T-cell (primary cell): Measurements from ENCODE around the gene POU2F3. TPM values are rescaled to one million over a fixed set of nuclear protein-coding genes. Genes with fewer than 3 reads are reported as not detected.

Experiments
- ATAC-seq, 4 experiments: fragments of 200-7000 bp in 3 of 4; fragments of 150-1000 bp in 1 of 4; cut with Tn5 transposase; replicated peaks in 1 of 4; 1 replicate in 3 of 4; 2 replicates in 1 of 4; pipeline ENCODE4 v1.10.0; 2021; ENCODE audit warnings: moderate library complexity in 3 of 4, mild to moderate bottlenecking in 2 of 4, moderate number of reproducible peaks in 1 of 4
- CTCF ChIA-PET, 2 donors: fragments of 300-600 bp; sonication (Branson Sonifier 250); formaldehyde crosslinking; loops; one replicate each; lab custom pipeline; 2022; ENCODE audit warnings: antibody characterized with exemption in 2 of 2; lab: Charles Lee
- POLR2A ChIA-PET, 2 donors: fragments of 300-600 bp; sonication (Branson Sonifier 250); formaldehyde crosslinking; loops; one replicate each; lab custom pipeline; 2022; ENCODE audit warnings: antibody characterized with exemption in 2 of 2; lab: Charles Lee
- DNase-seq, 35 experiments: peaks; one replicate each; pipeline versions ENCODE4 v3.0.0 to v3.0.0-alpha.2; 2013 to 2023
- H3K27ac ChIP-seq: one replicate; pipeline ENCODE4 v1.5.1; 2013; ENCODE audit warnings: low read length
- H3K27me3 ChIP-seq, 2 experiments: replicated peaks in 1 of 2; 1 replicate in 1 of 2; 2 replicates in 1 of 2; pipeline versions ENCODE4 v1.6.1 to v1.7.0; 2013; ENCODE audit warnings: low read length in 1 of 2, mixed read lengths in 1 of 2; ENCODE audit not compliant: control insufficient read depth in 2 of 2, insufficient read depth in 2 of 2; ENCODE audit errors: extremely low read depth in 1 of 2
- H3K36me3 ChIP-seq, 2 donors: 1 replicate in 1 of 2; 2 replicates in 1 of 2; pipeline versions ENCODE4 v1.6.1 to v1.7.0; 2013; ENCODE audit warnings: low read length in 1 of 2; ENCODE audit not compliant: control insufficient read depth in 2 of 2, insufficient read depth in 1 of 2; ENCODE audit errors: extremely low read depth in 1 of 2
- H3K4me1 ChIP-seq, 2 experiments: 1 replicate in 1 of 2; 2 replicates in 1 of 2; pipeline versions ENCODE4 v1.6.1 to v1.7.0; 2013; ENCODE audit warnings: low read length in 2 of 2, mixed read lengths in 1 of 2; ENCODE audit not compliant: insufficient read depth in 2 of 2, control insufficient read depth in 1 of 2; ENCODE audit errors: extremely low read depth in 1 of 2
- H3K4me3 ChIP-seq, 2 donors: 1 replicate in 1 of 2; 2 replicates in 1 of 2; pipeline versions ENCODE4 v1.5.1 to v1.7.0; 2013; ENCODE audit warnings: mild to moderate bottlenecking in 2 of 2, low read length in 1 of 2, moderate library complexity in 1 of 2; ENCODE audit not compliant: control insufficient read depth in 1 of 2; ENCODE audit errors: extremely low read depth in 1 of 2
- H3K9me3 ChIP-seq: 2 replicates; pipeline ENCODE4 v1.7.0; 2013
- H3K27ac Mint-ChIP-seq, 2 donors: one replicate each; pipeline ENCODE4 v1.8.0; 2020 to 2021; ENCODE audit warnings: mild to moderate bottlenecking in 2 of 2, mixed read lengths in 2 of 2
- H3K27me3 Mint-ChIP-seq, 2 donors: one replicate each; pipeline ENCODE4 v1.8.0; 2021 to 2022; ENCODE audit warnings: mixed read lengths in 2 of 2
- H3K36me3 Mint-ChIP-seq: one replicate; pipeline ENCODE4 v1.8.0; 2021; ENCODE audit warnings: mixed read lengths
- H3K4me1 Mint-ChIP-seq, 3 donors: one replicate each; pipeline ENCODE4 v1.8.0; 2020 to 2022; ENCODE audit warnings: mixed read lengths in 3 of 3, mild to moderate bottlenecking in 1 of 3
- H3K4me3 Mint-ChIP-seq, 3 donors: one replicate each; pipeline ENCODE4 v1.8.0; 2020 to 2022; ENCODE audit warnings: mild to moderate bottlenecking in 3 of 3, mixed read lengths in 3 of 3, moderate library complexity in 3 of 3
- H3K9me3 Mint-ChIP-seq, 3 donors: one replicate each; pipeline ENCODE4 v1.8.0; 2020 to 2022; ENCODE audit warnings: mixed read lengths in 3 of 3
- whole genome bisulfite sequencing: methylation state at CpG from one replicate; pipeline ENCODE4 v1.1.5; 2013; ENCODE audit warnings: missing lambda C conversion rate; ENCODE audit not compliant: insufficient coverage; 5-methylcytosine and 5-hydroxymethylcytosine counted together
- total RNA-seq, 35 experiments: library from RNA in 6 of 35; stranded (reverse) in 6 of 35; fragments of 120-200 nt in 1 of 35; gene quantifications; one replicate each; pipeline versions ENCODE4 v1.2.1 to v1.2.4 and lab custom pipeline; 2013 to 2026

POU2F3 gene
- total RNA-seq, 5 donors from 2014 or later (not counting 1 experiment from before 2014, with no cell fraction given) = not detected

GRCh38 chr11:120338107-120338933, 98.4 kb downstream of the POU2F3 start:
- H3K27ac ChIP-seq = no peak overlapping the region
- WGBS = no CpG with 5 or more reads among the region's 7 CpGs
- Mint-ChIP-seq H3K27me3 (peaks cover 51 to 58% of the 10 kb centered on the region in 2 donors), H3K4me1 (peaks cover 37 to 46% (median 39%) of the 10 kb centered on the region in 3 donors), H3K9me3 (no peaks in the 10 kb centered on the region), H3K4me3 (peak overlapping the region; percentile 84 to 92 (median 85)), H3K36me3 (no peaks in the 10 kb centered on the region), H3K27ac (no peak overlapping the region)
- DNase-seq = no peak
- peaks cover 13 to 25% of the 10 kb centered on the region in 2 experiments for H3K27me3 ChIP-seq
- POLR2A ChIA-PET = no interaction called here
- peaks cover 12 to 21% of the 10 kb centered on the region in 2 experiments for H3K4me1 ChIP-seq
- CTCF ChIA-PET = interaction anchor here in 1 of 2 donors (0.6 kb wide), 1 partner anchor 1049 kb away, joined by 3 read pairs; no protein-coding TSS in a partner anchor
- no peak overlapping the region for H3K4me3 ChIP-seq
- H3K9me3 ChIP-seq = peaks cover 9% of the 10 kb centered on the region
- no peaks in the 10 kb centered on the region for H3K36me3 ChIP-seq
- ATAC-seq = no peak

- peaks cover 45 to 57% (median 48%) of the 10 kb centered on the region in 3 donors for H3K4me1 Mint-ChIP-seq
- WGBS = 35% methylated on average over 3 of the region's 6 CpGs
- H3K36me3 Mint-ChIP-seq = no peaks in the 10 kb centered on the region
- no peaks in the 10 kb centered on the region for H3K36me3 ChIP-seq
- ChIA-PET CTCF (no interaction called here), POLR2A (no interaction called here)
- DNase-seq = peak in 1 of 35 experiments; percentile 22
- H3K9me3 ChIP-seq = peaks cover 9% of the 10 kb centered on the region
- no peak overlapping the region for H3K27ac ChIP-seq
- peaks cover 18 to 31% of the 10 kb centered on the region in 2 experiments for H3K4me1 ChIP-seq
- H3K4me3 ChIP-seq = no peak overlapping the region
- no peaks in the 10 kb centered on the region for H3K9me3 Mint-ChIP-seq
- peaks cover 16 to 25% of the 10 kb centered on the region in 2 experiments for H3K27me3 ChIP-seq
- no peak overlapping the region for H3K4me3 Mint-ChIP-seq
- peaks cover 51 to 53% of the 10 kb centered on the region in 2 donors for H3K27me3 Mint-ChIP-seq
- ATAC-seq = peak in 2 of 4 experiments; percentile 9 to 21
- H3K27ac Mint-ChIP-seq = no peak overlapping the region
These were observed 99.5 kb downstream of the POU2F3 start for GRCh38 chr11:120339394-120339890.

GRCh38 chr11:120340529-120340928, 100.6 kb downstream of the POU2F3 start:
- H3K27me3 Mint-ChIP-seq = peaks cover 51 to 55% of the 10 kb centered on the region in 2 donors
- Histone ChIP-seq H3K36me3 (no peaks in the 10 kb centered on the region), H3K9me3 (peaks cover 9% of the 10 kb centered on the region), H3K27me3 (peaks cover 16 to 21% of the 10 kb centered on the region in 2 experiments), H3K4me3 (no peak overlapping the region), H3K27ac (no peak overlapping the region), H3K4me1 (peaks cover 21 to 37% of the 10 kb centered on the region in 2 experiments)
- no peak overlapping the region for H3K4me3 Mint-ChIP-seq
- ATAC-seq = no peak
- no peak for DNase-seq
- no CpG with 5 or more reads among the region's 2 CpGs for WGBS
- POLR2A ChIA-PET = no interaction called here
- no peaks in the 10 kb centered on the region for H3K36me3 Mint-ChIP-seq
- H3K4me1 Mint-ChIP-seq = peaks cover 49 to 60% (median 50%) of the 10 kb centered on the region in 3 donors
- no peak overlapping the region for H3K27ac Mint-ChIP-seq
- CTCF ChIA-PET = interaction anchor here in 1 of 2 donors (1.5 kb wide), 1 partner anchor 9 kb away, joined by 3 read pairs; no protein-coding TSS in a partner anchor
- H3K9me3 Mint-ChIP-seq = no peaks in the 10 kb centered on the region

- peaks cover 10 to 18% of the 10 kb centered on the region in 2 experiments for H3K27me3 ChIP-seq
- no CpG with 5 or more reads among the region's 3 CpGs for WGBS
- ChIA-PET POLR2A (no interaction called here), CTCF (interaction anchor here in 1 of 2 donors (0.9 kb wide), 1 partner anchor 8 kb away, joined by 3 read pairs; no protein-coding TSS in a partner anchor)
- Mint-ChIP-seq H3K27ac (no peak overlapping the region), H3K9me3 (no peaks in the 10 kb centered on the region), H3K36me3 (no peaks in the 10 kb centered on the region), H3K4me3 (no peak overlapping the region), H3K4me1 (peaks cover 52 to 67% (median 58%) of the 10 kb centered on the region in 3 donors), H3K27me3 (peaks cover 59 to 63% of the 10 kb centered on the region in 2 donors)
- no peak overlapping the region for H3K27ac ChIP-seq
- ATAC-seq = no peak
- no peak overlapping the region for H3K4me3 ChIP-seq
- no peaks in the 10 kb centered on the region for H3K36me3 ChIP-seq
- peaks cover 18 to 27% of the 10 kb centered on the region in 2 experiments for H3K4me1 ChIP-seq
- DNase-seq = no peak
- peaks cover 9% of the 10 kb centered on the region for H3K9me3 ChIP-seq
These were observed 102.3 kb downstream of the POU2F3 start for GRCh38 chr11:120342226-120342625.

GRCh38 chr11:120342678-120343077, 102.7 kb downstream of the POU2F3 start:
- DNase-seq (no peak), ATAC-seq (no peak)
- POLR2A ChIA-PET = no interaction called here
- H3K27me3 Mint-ChIP-seq = peaks cover 58 to 63% of the 10 kb centered on the region in 2 donors
- no peak overlapping the region for H3K27ac Mint-ChIP-seq
- no peaks in the 10 kb centered on the region for H3K36me3 Mint-ChIP-seq
- H3K27me3 ChIP-seq = peaks cover 9 to 18% of the 10 kb centered on the region in 2 experiments
- CTCF ChIA-PET = interaction anchor here in 1 of 2 donors (0.9 kb wide), 1 partner anchor 9 kb away, joined by 3 read pairs; no protein-coding TSS in a partner anchor
- no peak overlapping the region for H3K27ac ChIP-seq
- H3K4me1 ChIP-seq = peaks cover 15 to 22% of the 10 kb centered on the region in 2 experiments
- no peak overlapping the region for H3K4me3 ChIP-seq
- H3K4me3 Mint-ChIP-seq = no peak overlapping the region
- no CpG with 5 or more reads among the region's 3 CpGs for WGBS
- no peaks in the 10 kb centered on the region for H3K36me3 ChIP-seq
- H3K9me3 ChIP-seq = peaks cover 7% of the 10 kb centered on the region
- H3K4me1 Mint-ChIP-seq = peaks cover 48 to 67% (median 54%) of the 10 kb centered on the region in 3 donors
- no peaks in the 10 kb centered on the region for H3K9me3 Mint-ChIP-seq

GRCh38 chr11:120343429-120343828, 103.5 kb downstream of the POU2F3 start:
- ChIA-PET POLR2A (no interaction called here), CTCF (interaction anchor here in 1 of 2 donors (1.1 kb wide), 1 partner anchor 8 kb away, joined by 6 read pairs; no protein-coding TSS in a partner anchor)
- H3K27me3 Mint-ChIP-seq = peaks cover 53 to 61% of the 10 kb centered on the region in 2 donors
- H3K4me1 Mint-ChIP-seq = peaks cover 43 to 63% (median 49%) of the 10 kb centered on the region in 3 donors
- H3K27ac ChIP-seq = no peak overlapping the region
- WGBS = 80% methylated on average over 2 of the region's 2 CpGs
- peaks cover 11 to 19% of the 10 kb centered on the region in 2 experiments for H3K27me3 ChIP-seq
- H3K4me1 ChIP-seq = peaks cover 15 to 20% of the 10 kb centered on the region in 2 experiments
- H3K9me3 ChIP-seq = peaks cover 6% of the 10 kb centered on the region
- H3K36me3 ChIP-seq = no peaks in the 10 kb centered on the region
- no peak overlapping the region for H3K4me3 Mint-ChIP-seq
- DNase-seq (no peak), ATAC-seq (no peak)
- no peak overlapping the region for H3K27ac Mint-ChIP-seq
- no peaks in the 10 kb centered on the region for H3K36me3 Mint-ChIP-seq
- no peak overlapping the region for H3K4me3 ChIP-seq
- no peaks in the 10 kb centered on the region for H3K9me3 Mint-ChIP-seq
